PC-3 (cell line): ENCODE measurements around the gene LRRC8E. TPM values are rescaled to one million over a fixed set of nuclear protein-coding genes. Genes with fewer than 3 reads are reported as not detected.

Experiments used
- ATAC-seq: fragments of 200-7000 bp; cut with Tn5 transposase; 2 replicates; pipeline ENCODE4 v1.9.1; 2020; ENCODE audit warnings: mild to moderate bottlenecking, moderate library complexity
- BruUV-seq: library from RNA; stranded (reverse); fragments of 400-500 nt; replicated peaks from 2 replicates; lab custom pipeline; 2021; lab: Mats Ljungman, UMichigan
- CTCF ChIA-PET: fragments of 300-600 bp; sonication (Branson Sonifier 250); formaldehyde crosslinking; loops from one replicate; lab custom pipeline; 2022; ENCODE audit warnings: antibody characterized with exemption; lab: Charles Lee
- POLR2A ChIA-PET: fragments of 300-600 bp; sonication (Branson Sonifier 250); formaldehyde crosslinking; loops from one replicate; lab custom pipeline; 2022; ENCODE audit warnings: antibody characterized with exemption; ENCODE audit not compliant: unreplicated experiment; lab: Charles Lee
- DNase-seq: peaks from one replicate; pipeline ENCODE4 v3.0.0-alpha.2; 2015
- H2AFZ ChIP-seq: fragments of 300-600 bp; sonication (generic); 2 replicates; pipeline ENCODE4 v1.6.0; 2016; ENCODE audit warnings: antibody characterized with exemption, low read length
- H3F3A ChIP-seq: fragments of 300-600 bp; sonication (generic); one replicate; pipeline ENCODE4 v1.6.0; 2017; ENCODE audit warnings: antibody characterized with exemption, low read length, control low read depth, mild to moderate bottlenecking; ENCODE audit not compliant: unreplicated experiment
- H3K27ac ChIP-seq: fragments of 300-600 bp; sonication (generic); 2 replicates; pipeline ENCODE4 v1.5.1; 2016; ENCODE audit warnings: mild to moderate bottlenecking, low read length
- H3K27me3 ChIP-seq: fragments of 300-600 bp; sonication (generic); 2 replicates; pipeline ENCODE4 v1.6.1; 2016; ENCODE audit warnings: low read length, mixed read lengths
- H3K36me3 ChIP-seq: fragments of 300-600 bp; sonication (generic); 2 replicates; pipeline ENCODE4 v1.6.1; 2016; ENCODE audit warnings: low read depth, mixed run types, low read length, mixed read lengths
- H3K4me1 ChIP-seq: fragments of 300-600 bp; sonication (generic); 2 replicates; pipeline ENCODE4 v1.5.1; 2016; ENCODE audit warnings: low read length; ENCODE audit not compliant: insufficient read depth
- H3K4me2 ChIP-seq: fragments of 300-600 bp; sonication (generic); 2 replicates; pipeline ENCODE4 v1.6.0; 2016; ENCODE audit warnings: low read length
- H3K4me3 ChIP-seq: fragments of 300-600 bp; sonication (generic); 2 replicates; pipeline ENCODE4 v1.5.1; 2016; ENCODE audit warnings: mild to moderate bottlenecking, low read length, mixed read lengths
- H3K79me2 ChIP-seq: fragments of 300-600 bp; sonication (generic); 2 replicates; pipeline ENCODE4 v1.6.1; 2017; ENCODE audit warnings: low read length, mixed read lengths
- H3K9ac ChIP-seq: fragments of 300-600 bp; sonication (generic); 2 replicates; pipeline ENCODE4 v1.6.0; 2016; ENCODE audit warnings: mild to moderate bottlenecking, low read length
- H3K9me2 ChIP-seq: fragments of 300-600 bp; sonication (generic); replicated peaks from 2 replicates; pipeline ENCODE4 v1.6.1; 2016; ENCODE audit warnings: mixed run types, low read length, mixed read lengths
- H3K9me3 ChIP-seq: fragments of 300-600 bp; sonication (generic); 2 replicates; pipeline ENCODE4 v1.6.1; 2016; ENCODE audit warnings: low read length, mixed read lengths
- H4K20me1 ChIP-seq: fragments of 300-600 bp; sonication (generic); 2 replicates; pipeline ENCODE4 v1.6.1; 2016; ENCODE audit warnings: low read length, mixed read lengths
- EZH2 ChIP-seq: fragments of 300-600 bp; sonication (generic); IDR thresholded peaks from one replicate; pipeline ENCODE4 v1.6.1; 2017; ENCODE audit warnings: antibody characterized with exemption, mild to moderate bottlenecking, low read length; ENCODE audit not compliant: unreplicated experiment
- EZH2phosphoT487 ChIP-seq: fragments of 300-600 bp; sonication (generic); IDR thresholded peaks from 2 replicates; pipeline ENCODE4 v1.6.1; 2018; ENCODE audit warnings: mild to moderate bottlenecking, antibody characterized with exemption, low read length, borderline replicate concordance
- intact Hi-C: fragments of 100-400 bp; cut with micrococcal nuclease; formaldehyde crosslinking; loops from 2 replicates; pipeline ENCODE4 v1.9.0; 2023
- total RNA-seq: library from RNA; depleted of rRNA; stranded (reverse); fragments of >200 nt; gene quantifications from 2 replicates; pipeline ENCODE4 v1.2.3, GENCODE V29; 2014
- TF ChIP-seq, protein P1 (sequence below): fragments of 300-600 bp; sonication (generic); conservative IDR thresholded peaks from 2 replicates; pipeline ENCODE4 v1.5.1; 2017; ENCODE audit warnings: antibody characterized with exemption, low read depth, mild to moderate bottlenecking, low read length

Gene LRRC8E
- total RNA-seq, 1 experiment from 2014 or later: 30.8 TPM

GRCh38 chr19:7909471-7910067 lies 21.3 kb downstream of the LRRC8E start:
- H3K79me2 ChIP-seq: peaks cover 40% of the 10 kb centered on the region
- H3K9me3 ChIP-seq: no peaks in the 10 kb centered on the region
- H3K4me1 ChIP-seq: peaks cover 9% of the 10 kb centered on the region
- no peak overlapping the region for H3K27ac ChIP-seq
- ATAC-seq (no peak), DNase-seq (no peak)
- ChIA-PET POLR2A (no interaction called here), CTCF (no interaction called here)
- BruUV-seq: no TSS peak
- no peak overlapping the region for H3K4me2 ChIP-seq
- H3K4me3 ChIP-seq: no peak overlapping the region
- intact Hi-C loops: no loop called here
- H2AFZ ChIP-seq: no peak overlapping the region
- no peaks in the 10 kb centered on the region for H3F3A ChIP-seq
- H3K9me2 ChIP-seq: no peaks in the 10 kb centered on the region
- H4K20me1 ChIP-seq: 0 out of 2 replicates have a peak, but pooled peaks cover 3% of the 10 kb centered on the region
- H3K9ac ChIP-seq: no peak overlapping the region
- H3K27me3 ChIP-seq: no peaks in the 10 kb centered on the region
- H3K36me3 ChIP-seq: peaks cover 20% of the 10 kb centered on the region
- TF ChIP-seq, protein P1, sequence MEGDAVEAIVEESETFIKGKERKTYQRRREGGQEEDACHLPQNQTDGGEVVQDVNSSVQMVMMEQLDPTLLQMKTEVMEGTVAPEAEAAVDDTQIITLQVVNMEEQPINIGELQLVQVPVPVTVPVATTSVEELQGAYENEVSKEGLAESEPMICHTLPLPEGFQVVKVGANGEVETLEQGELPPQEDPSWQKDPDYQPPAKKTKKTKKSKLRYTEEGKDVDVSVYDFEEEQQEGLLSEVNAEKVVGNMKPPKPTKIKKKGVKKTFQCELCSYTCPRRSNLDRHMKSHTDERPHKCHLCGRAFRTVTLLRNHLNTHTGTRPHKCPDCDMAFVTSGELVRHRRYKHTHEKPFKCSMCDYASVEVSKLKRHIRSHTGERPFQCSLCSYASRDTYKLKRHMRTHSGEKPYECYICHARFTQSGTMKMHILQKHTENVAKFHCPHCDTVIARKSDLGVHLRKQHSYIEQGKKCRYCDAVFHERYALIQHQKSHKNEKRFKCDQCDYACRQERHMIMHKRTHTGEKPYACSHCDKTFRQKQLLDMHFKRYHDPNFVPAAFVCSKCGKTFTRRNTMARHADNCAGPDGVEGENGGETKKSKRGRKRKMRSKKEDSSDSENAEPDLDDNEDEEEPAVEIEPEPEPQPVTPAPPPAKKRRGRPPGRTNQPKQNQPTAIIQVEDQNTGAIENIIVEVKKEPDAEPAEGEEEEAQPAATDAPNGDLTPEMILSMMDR: no peak
- TF ChIP-seq EZH2: no peak
- no peak for TF ChIP-seq EZH2phosphoT487

- Histone ChIP-seq H3K4me2 (no peak overlapping the region), H3K36me3 (peaks cover 20% of the 10 kb centered on the region), H3K9ac (no peak overlapping the region), H2AFZ (no peak overlapping the region), H3K4me1 (no peaks in the 10 kb centered on the region), H3F3A (no peaks in the 10 kb centered on the region), H3K9me3 (no peaks in the 10 kb centered on the region), H3K27me3 (no peaks in the 10 kb centered on the region), H4K20me1 (0 out of 2 replicates have a peak, but pooled peaks cover 3% of the 10 kb centered on the region), H3K27ac (no peak overlapping the region), H3K79me2 (peaks cover 30% of the 10 kb centered on the region), H3K4me3 (no peak overlapping the region), H3K9me2 (no peaks in the 10 kb centered on the region)
- 0 out of 2 replicates have a peak, but pooled peaks have one; percentile 4 for ATAC-seq
- POLR2A ChIA-PET: no interaction called here
- no TSS peak for BruUV-seq
- intact Hi-C loops: no loop called here
- no peak for TF ChIP-seq EZH2
- CTCF ChIA-PET: no interaction called here
- no peak for DNase-seq
These were observed 22.2 kb downstream of the LRRC8E start for GRCh38 chr19:7910321-7911161.

DNA sequence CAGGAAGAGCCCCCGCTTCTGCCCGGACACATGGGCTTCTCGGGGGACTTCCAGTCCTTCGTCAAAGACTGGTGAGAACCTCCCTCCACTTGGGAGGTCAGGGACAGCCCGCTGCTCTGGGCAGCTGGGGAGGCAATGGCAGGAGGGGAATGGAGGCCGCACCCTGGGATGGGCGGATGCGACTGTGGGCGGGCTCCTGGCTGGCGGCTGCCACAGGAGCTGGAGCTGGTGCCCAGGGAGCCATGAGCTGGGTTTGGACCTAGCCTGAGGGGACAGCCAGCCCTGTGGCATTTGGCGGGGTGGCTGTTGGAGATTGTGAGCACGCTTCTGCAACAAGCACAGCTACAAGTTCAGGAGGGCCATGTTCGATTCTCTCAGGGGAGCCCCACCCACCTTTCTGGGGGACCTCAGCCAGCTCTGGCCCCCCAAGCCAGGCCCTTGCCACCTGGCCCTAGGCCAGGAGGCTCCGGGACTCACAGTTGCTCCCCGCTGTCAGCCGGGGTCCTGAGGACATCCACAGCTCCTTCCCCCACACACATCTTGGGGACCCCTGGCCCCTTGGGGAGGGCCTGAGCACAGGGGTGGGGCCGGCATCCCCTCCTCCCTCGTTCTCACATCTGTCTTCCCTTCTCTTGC lies 23.3 kb downstream of the LRRC8E start:
- no peaks in the 10 kb centered on the region for H3K9me2 ChIP-seq
- H3K36me3 ChIP-seq: peaks cover 20% of the 10 kb centered on the region
- no peak for ATAC-seq
- no peak for DNase-seq
- intact Hi-C loops: no loop called here
- H3K4me2 ChIP-seq: no peak overlapping the region
- H3K79me2 ChIP-seq: peaks cover 20% of the 10 kb centered on the region
- H3K4me1 ChIP-seq: peaks cover 7% of the 10 kb centered on the region
- no peak overlapping the region for H3K4me3 ChIP-seq
- POLR2A ChIA-PET: interaction anchor here (0.6 kb wide), 1 partner anchor 8 kb away, joined by 3 read pairs; no protein-coding TSS in a partner anchor
- H3K9me3 ChIP-seq: no peaks in the 10 kb centered on the region
- no peak overlapping the region for H3K27ac ChIP-seq
- no TSS peak for BruUV-seq
- no peaks in the 10 kb centered on the region for H3K27me3 ChIP-seq
- no peaks in the 10 kb centered on the region for H3F3A ChIP-seq
- 0 out of 2 replicates have a peak, but pooled peaks cover 3% of the 10 kb centered on the region for H4K20me1 ChIP-seq
- no peak overlapping the region for H3K9ac ChIP-seq
- CTCF ChIA-PET: no interaction called here
- TF ChIP-seq, protein P1: no peak
- TF ChIP-seq EZH2: no peak
- no peak for TF ChIP-seq EZH2phosphoT487
- H2AFZ ChIP-seq: no peak overlapping the region
